K562 (cell line): ENCODE data around the gene CEBPE. TPM values are rescaled to one million over a fixed set of nuclear protein-coding genes. Genes with fewer than 3 reads are reported as not detected.

Source experiments
- ATAC-seq: fragments of 200-7000 bp; cut with Tn5 transposase; 3 replicates; pipeline ENCODE4 v1.9.1; 2020; ENCODE audit warnings: moderate library complexity
- BruUV-seq: library from RNA; stranded (reverse); fragments of 400-500 nt; replicated peaks from 2 replicates; lab custom pipeline; 2021; lab: Mats Ljungman, UMichigan
- CTCF ChIA-PET: fragments of 300-600 bp; formaldehyde crosslinking; extraction: SDS; loops from one replicate; lab custom pipeline; 2021; ENCODE audit warnings: low intra/inter-chr PET ratio; lab: Yijun Ruan, JAX
- POLR2A ChIA-PET: fragments of 300-600, 350-650 bp; sonication (Branson Sonifier 250); formaldehyde crosslinking; extraction: SDS; loops from one replicate; lab custom pipeline; 2021; ENCODE audit warnings: antibody characterized with exemption, inconsistent platforms; lab: Yijun Ruan, JAX
- DNase-seq, 4 experiments: peaks; one replicate each; pipeline versions ENCODE4 v3.0.0 to v3.0.0-alpha.2; 2011 to 2018; ENCODE audit warnings: low spot score in 3 of 4, mixed read lengths in 3 of 4; ENCODE audit errors: extremely low read depth in 1 of 4
- FAIRE-seq: peaks from 2 replicates; lab custom pipeline; 2011; peaks lifted over from hg19 to GRCh38; lab: Jason Lieb, UNC
- H2AFZ ChIP-seq: 2 replicates; pipeline ENCODE4 v1.6.0; 2011; ENCODE audit warnings: low read depth, low read length, control low read depth, inconsistent platforms
- H3K27ac ChIP-seq: fragments of 200-600 bp; 3 replicates; pipeline ENCODE4 v1.8.0; 2011; ENCODE audit warnings: low read depth, mild to moderate bottlenecking, control low read depth, inconsistent platforms, low read length, moderate library complexity, mixed read lengths; ENCODE audit errors: extremely low read depth
- H3K27me3 ChIP-seq, 2 experiments: fragments of 300-600 bp in 1 of 2; 2 replicates in 1 of 2; 3 replicates in 1 of 2; pipeline versions ENCODE4 v1.6.0 to v1.8.0; 2011; ENCODE audit warnings: inconsistent platforms in 2 of 2, low read length in 2 of 2, mild to moderate bottlenecking in 1 of 2, mixed read lengths in 1 of 2, moderate library complexity in 1 of 2; ENCODE audit not compliant: control insufficient read depth in 2 of 2, insufficient read depth in 2 of 2
- H3K36me3 ChIP-seq: fragments of 300-600 bp; 3 replicates; pipeline ENCODE4 v1.8.0; 2011; ENCODE audit warnings: mild to moderate bottlenecking, low read length, inconsistent platforms; ENCODE audit not compliant: control insufficient read depth, insufficient read depth
- H3K4me1 ChIP-seq, 2 experiments: fragments of 200-600 bp in 1 of 2; replicated peaks in 1 of 2; 2 replicates in 1 of 2; 3 replicates in 1 of 2; pipeline versions ENCODE4 v1.5.1 to v1.8.0; 2011; ENCODE audit warnings: inconsistent platforms in 2 of 2, low read length in 2 of 2, mild to moderate bottlenecking in 1 of 2, mixed read lengths in 1 of 2, moderate library complexity in 1 of 2; ENCODE audit not compliant: control insufficient read depth in 2 of 2, insufficient read depth in 2 of 2
- H3K4me2 ChIP-seq: 2 replicates; pipeline ENCODE4 v1.6.1; 2011; ENCODE audit warnings: low read length, control low read depth, inconsistent platforms, mixed read lengths; ENCODE audit not compliant: insufficient read depth
- H3K4me3 ChIP-seq: fragments of 200-600 bp; sonication (generic), shearing (Covaris generic); 2 replicates; pipeline ENCODE4 v1.5.1; 2016; ENCODE audit warnings: control low read depth, inconsistent platforms
- H3K79me2 ChIP-seq: fragments of 200-600 bp; 3 replicates; pipeline ENCODE4 v1.8.0; 2011; ENCODE audit warnings: low read length, inconsistent platforms; ENCODE audit not compliant: control insufficient read depth, insufficient read depth
- H3K9ac ChIP-seq, 2 experiments: 2 replicates each; pipeline versions ENCODE4 v1.6.0 to v1.6.1; 2011; ENCODE audit warnings: low read depth in 2 of 2, low read length in 2 of 2, control low read depth in 1 of 2, inconsistent platforms in 1 of 2, mild to moderate bottlenecking in 1 of 2, mixed read lengths in 1 of 2; ENCODE audit not compliant: insufficient read depth in 1 of 2
- H3K9me1 ChIP-seq: one replicate; pipeline ENCODE4 v1.6.0; 2011; ENCODE audit warnings: inconsistent platforms, mild to moderate bottlenecking, low read length, moderate library complexity; ENCODE audit not compliant: control insufficient read depth, insufficient read depth
- H3K9me3 ChIP-seq: replicated peaks from 2 replicates; pipeline ENCODE4 v1.5.1; 2011; ENCODE audit warnings: low read depth, low read length, inconsistent platforms; ENCODE audit not compliant: control insufficient read depth, insufficient read depth
- H4K20me1 ChIP-seq: replicated peaks from 2 replicates; pipeline ENCODE4 v1.6.1; 2011; ENCODE audit warnings: low read length, inconsistent platforms, mixed read lengths; ENCODE audit not compliant: control insufficient read depth, insufficient read depth
- ARHGAP35 ChIP-seq: fragments of 450-650 bp; IDR thresholded peaks from 2 replicates; pipeline ENCODE4 v1.6.1; 2018; ENCODE audit not compliant: partially characterized antibody
- CBFA2T3 ChIP-seq: fragments of 450-650 bp; IDR thresholded peaks from 2 replicates; pipeline ENCODE4 v1.6.1; 2017
- HBP1 ChIP-seq: fragments of 450-650 bp; formaldehyde crosslinking; IDR thresholded peaks from 2 replicates; pipeline ENCODE4 v1.4.0; 2022; ENCODE audit warnings: missing genetic modification characterization
- HDGF ChIP-seq: fragments of 450-650 bp; IDR thresholded peaks from 2 replicates; pipeline ENCODE4 v1.6.1; 2016
- NRF1 ChIP-seq, 2 experiments: fragments of 450-650 bp; IDR thresholded peaks in 1 of 2; conservative IDR thresholded peaks in 1 of 2; 2 replicates each; pipeline ENCODE4 v1.6.1; 2014; ENCODE audit warnings: mild to moderate bottlenecking in 2 of 2
- PPARD ChIP-seq: fragments of 250-450 bp; sonication (Bioruptor Pico); IDR thresholded peaks from 2 replicates; pipeline ENCODE4 v1.8.0; 2022; ENCODE audit warnings: inconsistent platforms, mild to moderate bottlenecking, moderate library complexity
- RBBP5 ChIP-seq: fragments of 200-600 bp; sonication (generic); IDR thresholded peaks from 2 replicates; pipeline ENCODE4 v1.6.1; 2012; ENCODE audit warnings: borderline replicate concordance, mild to moderate bottlenecking, low read length, control low read depth, inconsistent platforms; ENCODE audit not compliant: insufficient read depth, poor library complexity, severe bottlenecking
- SMAD1 ChIP-seq: fragments of 150-350 bp; IDR thresholded peaks from 2 replicates; pipeline ENCODE4 v1.6.1; 2014; ENCODE audit warnings: low read length, low read depth; ENCODE audit not compliant: partially characterized antibody
- SRSF3 ChIP-seq: fragments of 200-400 bp; formaldehyde crosslinking; IDR thresholded peaks from 2 replicates; pipeline ENCODE4 v1.6.1; 2016; ENCODE audit warnings: mild to moderate bottlenecking, low read length, moderate library complexity; ENCODE audit not compliant: insufficient read depth
- TCF3 ChIP-seq: sonication (generic); formaldehyde crosslinking; IDR thresholded peaks from 2 replicates; pipeline ENCODE4 v1.4.0; 2020; ENCODE audit warnings: mild to moderate bottlenecking, missing genetic modification reagents
- TSHZ1 ChIP-seq: fragments of 250-450 bp; sonication (Bioruptor Pico); IDR thresholded peaks from 2 replicates; pipeline ENCODE4 v1.4.0; 2020; ENCODE audit warnings: mild to moderate bottlenecking, moderate library complexity
- USF2 ChIP-seq: sonication (generic); formaldehyde crosslinking; IDR thresholded peaks from 2 replicates; pipeline ENCODE4 v1.5.0; 2020; ENCODE audit warnings: missing genetic modification reagents
- ZNF253 ChIP-seq: fragments of 250-450 bp; sonication (Bioruptor Pico); conservative IDR thresholded peaks from 2 replicates; pipeline ENCODE4 v1.6.1; 2021; ENCODE audit warnings: mild to moderate bottlenecking
- ZNF444 ChIP-seq: fragments of 250-450 bp; sonication (Bioruptor Pico); IDR thresholded peaks from 2 replicates; pipeline ENCODE4 v1.4.0; 2020; ENCODE audit warnings: mild to moderate bottlenecking, moderate library complexity
- ZNF507 ChIP-seq: conservative IDR thresholded peaks from 2 replicates; pipeline ENCODE4 v1.6.1; 2017; ENCODE audit warnings: missing genetic modification characterization, missing compliant biosample characterization
- WGBS: fragments of 100-300 bp; shearing (Covaris generic); methylation state at CpG from one replicate; pipeline ENCODE4 v1.1.6; 2016; ENCODE audit warnings: low coverage, mixed read lengths; ENCODE audit not compliant: insufficient coverage; ENCODE audit errors: missing lambda C conversion rate; 5-methylcytosine and 5-hydroxymethylcytosine counted together
- in situ Hi-C: fragments of 300-500 bp; cut with MboI; formaldehyde crosslinking; loops from 4 replicates; pipeline ENCODE4 v1.15.0; 2018; ENCODE audit warnings: inconsistent platforms, mixed read lengths
- intact Hi-C: fragments of 100-400 bp; cut with micrococcal nuclease; formaldehyde crosslinking; loops from 2 replicates; pipeline ENCODE4 v1.14.2; 2022
- polyA plus RNA-seq, 8 experiments: library from polyadenylated mRNA; depleted of rRNA in 4 of 8; stranded (reverse) in 5 of 8; unstranded in 3 of 8; fragments of >200 nt; fragmentation: Nextera tagmentation in 2 of 8; fragmentation: Illumina TruSeq in 1 of 8; extraction: Ambion mirVana in 2 of 8; extraction: Trizol in 1 of 8; gene quantifications; 2 replicates each; pipeline versions ENCODE4 v1.2.1 to v1.2.3, GENCODE V29; 2011 to 2014; ENCODE audit warnings: inconsistent platforms in 1 of 8, missing spikeins in 1 of 8
- total RNA-seq, 7 experiments: library from RNA; depleted of rRNA in 6 of 7; stranded (reverse); fragments of >200 nt in 6 of 7; fragmentation: Illumina TruSeq in 2 of 7; extraction: Trizol in 2 of 7; gene quantifications; 2 replicates each; pipeline versions ENCODE4 v1.2.1 to v1.2.3, GENCODE V29; 2011 to 2021; ENCODE audit warnings: low replicate concordance in 1 of 7

The CEBPE gene
- total and polyA plus RNA-seq, 9 of the 15 experiments (the other 6 are each of a cell fraction or from before 2014, with no cell fraction given) = 0.09 to 0.15 (median 0.13) TPM; not detected in 6

GRCh38 chr14:23168246-23168645 lies 49.2 kb upstream of the CEBPE start (continued):
- TF ChIP-seq SRSF3 = no peak
- TF ChIP-seq HBP1 (CRISPR knock-in tag) = no peak
- no peak for TF ChIP-seq SMAD1
- TF ChIP-seq USF2 = no peak

GRCh38 chr14:23167116-23167847 lies 48.2 kb upstream of the CEBPE start:
- DNase-seq (peak in 2 of 4 experiments; percentile 25 to 51), FAIRE-seq (peak; percentile 67), ATAC-seq (peak; percentile 24)
- ChIA-PET CTCF (no interaction called here), POLR2A (interaction anchor here (1.6 kb wide), 1 partner anchor 12 kb away, joined by 3 read pairs; no protein-coding TSS in a partner anchor)
- in situ Hi-C loops (no loop called here), intact Hi-C loops (loop anchor here (5.0 kb wide), 1 partner anchor 45 kb away; no protein-coding TSS in a partner anchor)
- H3K4me2 ChIP-seq = peak overlapping the region; percentile 17; the same call in 1 of the 2 replicates
- peak overlapping the region in 1 of 2 experiments; percentile 53; a peak in 1 of 4 replicates for H3K9ac ChIP-seq
- no peak overlapping the region for H3K27ac ChIP-seq
- no peaks in the 10 kb centered on the region for H3K9me1 ChIP-seq
- H4K20me1 ChIP-seq = no peaks in the 10 kb centered on the region
- no peaks in the 10 kb centered on the region for H3K79me2 ChIP-seq
- peak overlapping the region; percentile 78 for H2AFZ ChIP-seq
- H3K36me3 ChIP-seq = no peaks in the 10 kb centered on the region; the same call in 2 of the 3 replicates
- H3K4me1 ChIP-seq = peaks cover 34 to 39% of the 10 kb centered on the region in 2 experiments
- no TSS peak for BruUV-seq
- H3K27me3 ChIP-seq = no peaks in the 10 kb centered on the region
- no peaks in the 10 kb centered on the region for H3K9me3 ChIP-seq
- no peak overlapping the region for H3K4me3 ChIP-seq
- 29% methylated on average over 9 of the region's 9 CpGs for WGBS
- TF ChIP-seq PPARD (CRISPR knock-in tag) (no peak), NRF1 (conservative IDR thresholded peaks at IDR 0.05 in 1 of 2, IDR thresholded peaks at IDR 0.05 in 1 of 2) (no peak; a peak in 1 of 4 replicates), ARHGAP35 (no peak), ZNF253 (CRISPR knock-in tag) (no peak), TCF3 (CRISPR knock-in tag) (0 out of 2 replicates have a peak, but pooled peaks have one; percentile 16), ZNF444 (CRISPR knock-in tag) (no peak), TSHZ1 (CRISPR knock-in tag) (no peak), CBFA2T3 (peak; percentile 46), ZNF507 (tag) (no peak), HDGF (0 out of 2 replicates have a peak, but pooled peaks have one; percentile 25), RBBP5 (peak; percentile 23), SMAD1 (no peak)
